CD4-positive, alpha-beta T cell treated with Interleukin-17A for 1 hour (primary cell): ENCODE data around the gene MYO18B.

Experiments
- DNase-seq: peaks from one replicate; pipeline ENCODE4 v3.0.0-alpha.2; 2020

MYO18B gene

GRCh38 chr22:25714739-25715138, 27.2 kb upstream of the MYO18B start:
- DNase-seq = no peak

- no peak for DNase-seq
Measured at GRCh38 chr22:25716637-25717036, 25.4 kb upstream of the MYO18B start.

GRCh38 chr22:25718135-25718840, 23.7 kb upstream of the MYO18B start:
- DNase-seq = no peak

- no peak for DNase-seq
Measured at GRCh38 chr22:25722223-25722622, 19.8 kb upstream of the MYO18B start.

- no peak for DNase-seq
Measured at GRCh38 chr22:25722626-25723025, 19.4 kb upstream of the MYO18B start.

GRCh38 chr22:25726241-25726640, 15.7 kb upstream of the MYO18B start:
- no peak for DNase-seq

GRCh38 chr22:25728071-25728470, 13.9 kb upstream of the MYO18B start:
- no peak for DNase-seq

GRCh38 chr22:25729016-25729995, 12.7 kb upstream of the MYO18B start:
- DNase-seq = no peak

- no peak for DNase-seq
Measured at GRCh38 chr22:25735650-25736049, 6.3 kb upstream of the MYO18B start.

- peak; percentile 5 for DNase-seq
Measured at GRCh38 chr22:25736378-25737011, 5.5 kb upstream of the MYO18B start.

GRCh38 chr22:25739659-25740344, 2.2 kb upstream of the MYO18B start:
- no peak for DNase-seq

- no peak for DNase-seq
Measured at GRCh38 chr22:25742918-25743708, 1.1 kb downstream of the MYO18B start.

GRCh38 chr22:25744694-25745093, 2.7 kb downstream of the MYO18B start:
- no peak for DNase-seq

- no peak for DNase-seq
Measured at GRCh38 chr22:25745341-25746011, 3.5 kb downstream of the MYO18B start.

GRCh38 chr22:25746012-25746373, 4.0 kb downstream of the MYO18B start:
- DNase-seq = no peak

GRCh38 chr22:25747245-25747944, 5.4 kb downstream of the MYO18B start:
- DNase-seq = no peak

GRCh38 chr22:25748140-25748539, 6.2 kb downstream of the MYO18B start:
- no peak for DNase-seq

- no peak for DNase-seq
Measured at GRCh38 chr22:25748704-25749103, 6.7 kb downstream of the MYO18B start.

GRCh38 chr22:25749420-25750169, 7.6 kb downstream of the MYO18B start:
- no peak for DNase-seq

- DNase-seq = no peak
Measured at GRCh38 chr22:25750569-25751173, 8.7 kb downstream of the MYO18B start.
